ENCODE results near the gene TPPP3.

The TPPP3 gene

GRCh38 chr16:67397036-67397801 lies 3.9 kb upstream of the TPPP3 start:
- no peak overlapping the region for H2AFZ ChIP-seq (ENCODE audit: low read length)
- no peaks in the 10 kb centered on the region for H3K4me1 ChIP-seq (ENCODE audit: insufficient read depth, low read length, poor library complexity, severe bottlenecking)
- H3K79me2 ChIP-seq (ENCODE audit: insufficient read depth, low read length), result no peaks in the 10 kb centered on the region
- no peaks in the 10 kb centered on the region for H3K9me2 ChIP-seq (replicated peaks; ENCODE audit: low read depth, low read length)
- H3K4me2 ChIP-seq (ENCODE audit: low read depth, low read length, poor library complexity, severe bottlenecking), result no peak overlapping the region
- TF ChIP-seq EZH2phosphoT487 (IDR thresholded peaks at IDR 0.05; ENCODE audit: borderline replicate concordance) (no peak), CTCF (conservative IDR thresholded peaks at IDR 0.05; ENCODE audit: low read length) (no peak)
- no peaks in the 10 kb centered on the region for H3K27me3 ChIP-seq (ENCODE audit: insufficient read depth, low read length, poor library complexity, severe bottlenecking)
- no peak overlapping the region for H3K4me3 ChIP-seq (ENCODE audit: low read length, poor library complexity, severe bottlenecking)
- H4K20me1 ChIP-seq (ENCODE audit: insufficient read depth, low read length, poor library complexity, severe bottlenecking), result no peaks in the 10 kb centered on the region
- no peaks in the 10 kb centered on the region for H3F3A ChIP-seq (ENCODE audit: low read depth)
- H3K36me3 ChIP-seq (ENCODE audit: insufficient read depth, low read length), result no peaks in the 10 kb centered on the region
- no peaks in the 10 kb centered on the region for H3K9me3 ChIP-seq (ENCODE audit: insufficient read depth, low read depth, low read length)
- no peak overlapping the region for H3K9ac ChIP-seq (ENCODE audit: low read depth, low read length, poor library complexity, severe bottlenecking)

GRCh38 chr16:67396159-67397035 lies 3.1 kb upstream of the TPPP3 start:
- Histone ChIP-seq H3K4me3 (ENCODE audit: low read length, poor library complexity, severe bottlenecking) (no peak overlapping the region), H3K4me1 (ENCODE audit: insufficient read depth, low read length, poor library complexity, severe bottlenecking) (no peaks in the 10 kb centered on the region), H3K79me2 (ENCODE audit: insufficient read depth, low read length) (no peaks in the 10 kb centered on the region), H3K4me2 (ENCODE audit: low read depth, low read length, poor library complexity, severe bottlenecking) (no peak overlapping the region), H3F3A (ENCODE audit: low read depth) (no peaks in the 10 kb centered on the region), H3K9me3 (ENCODE audit: insufficient read depth, low read depth, low read length) (no peaks in the 10 kb centered on the region), H3K9ac (ENCODE audit: low read depth, low read length, poor library complexity, severe bottlenecking) (no peak overlapping the region), H2AFZ (ENCODE audit: low read length) (no peak overlapping the region), H3K9me2 (replicated peaks; ENCODE audit: low read depth, low read length) (no peaks in the 10 kb centered on the region), H3K27me3 (ENCODE audit: insufficient read depth, low read length, poor library complexity, severe bottlenecking) (no peaks in the 10 kb centered on the region), H4K20me1 (ENCODE audit: insufficient read depth, low read length, poor library complexity, severe bottlenecking) (no peaks in the 10 kb centered on the region), H3K36me3 (ENCODE audit: insufficient read depth, low read length) (no peaks in the 10 kb centered on the region)
- TF ChIP-seq CTCF (conservative IDR thresholded peaks at IDR 0.05; ENCODE audit: low read length), result no peak
- no peak for TF ChIP-seq EZH2phosphoT487 (IDR thresholded peaks at IDR 0.05; ENCODE audit: borderline replicate concordance)

- Histone ChIP-seq H3K4me3 (ENCODE audit: low read length, poor library complexity, severe bottlenecking) (no peak overlapping the region), H2AFZ (ENCODE audit: low read length) (no peak overlapping the region), H3K36me3 (ENCODE audit: insufficient read depth, low read length) (no peaks in the 10 kb centered on the region), H3K27me3 (ENCODE audit: insufficient read depth, low read length, poor library complexity, severe bottlenecking) (no peaks in the 10 kb centered on the region), H3K9ac (ENCODE audit: low read depth, low read length, poor library complexity, severe bottlenecking) (no peak overlapping the region), H3K9me3 (ENCODE audit: insufficient read depth, low read depth, low read length) (no peaks in the 10 kb centered on the region), H3K4me1 (ENCODE audit: insufficient read depth, low read length, poor library complexity, severe bottlenecking) (no peaks in the 10 kb centered on the region), H3K9me2 (replicated peaks; ENCODE audit: low read depth, low read length) (no peaks in the 10 kb centered on the region), H4K20me1 (ENCODE audit: insufficient read depth, low read length, poor library complexity, severe bottlenecking) (no peaks in the 10 kb centered on the region), H3K79me2 (ENCODE audit: insufficient read depth, low read length) (no peaks in the 10 kb centered on the region), H3F3A (ENCODE audit: low read depth) (no peaks in the 10 kb centered on the region), H3K4me2 (ENCODE audit: low read depth, low read length, poor library complexity, severe bottlenecking) (no peak overlapping the region)
- no peak for TF ChIP-seq CTCF (conservative IDR thresholded peaks at IDR 0.05; ENCODE audit: low read length)
- no peak for TF ChIP-seq EZH2phosphoT487 (IDR thresholded peaks at IDR 0.05; ENCODE audit: borderline replicate concordance)
Observed at GRCh38 chr16:67395458-67396158, 2.3 kb upstream of the TPPP3 start.

All from Loucy (cell line).